Glutamatergic neuron (in vitro differentiated cells): Measurements from ENCODE around the gene MYLK2. TPM values are rescaled to one million over a fixed set of nuclear protein-coding genes. Genes with fewer than 3 reads are reported as not detected.
"Not testable (repeated sequence)": the region's sequence is repeated elsewhere in the genome, so short reads cannot be mapped to it uniquely, and the experiment has no call there.

Experiments
- DNase-seq: peaks from one replicate; pipeline ENCODE4 v3.0.0; 2022
- H3K27ac Mint-ChIP-seq: one replicate; pipeline ENCODE4 v1.8.0; 2020; ENCODE audit warnings: mild to moderate bottlenecking, mixed read lengths, inconsistent platforms; ENCODE audit not compliant: unreplicated experiment
- H3K27me3 Mint-ChIP-seq: one replicate; pipeline ENCODE4 v1.8.0; 2020; ENCODE audit warnings: mild to moderate bottlenecking, moderate library complexity, mixed read lengths, inconsistent platforms; ENCODE audit not compliant: unreplicated experiment
- H3K36me3 Mint-ChIP-seq: one replicate; pipeline ENCODE4 v1.8.0; 2020; ENCODE audit warnings: mild to moderate bottlenecking, mixed read lengths, inconsistent platforms; ENCODE audit not compliant: unreplicated experiment
- H3K4me1 Mint-ChIP-seq: one replicate; pipeline ENCODE4 v1.8.0; 2020; ENCODE audit warnings: mild to moderate bottlenecking, low read depth, mixed read lengths, inconsistent platforms; ENCODE audit not compliant: unreplicated experiment
- H3K4me3 Mint-ChIP-seq: one replicate; pipeline ENCODE4 v1.8.0; 2020; ENCODE audit warnings: mild to moderate bottlenecking, mixed read lengths, inconsistent platforms; ENCODE audit not compliant: unreplicated experiment
- H3K9me3 Mint-ChIP-seq: one replicate; pipeline ENCODE4 v1.8.0; 2020; ENCODE audit warnings: mild to moderate bottlenecking, moderate library complexity, mixed read lengths, inconsistent platforms; ENCODE audit not compliant: unreplicated experiment
- total RNA-seq: library from RNA; stranded (reverse); fragmentation: NEBNext Ultra II Directional; extraction: Animal tissue kit (Norgen Biotek cat#: 25700); gene quantifications from one replicate; pipeline ENCODE4 v1.2.1, GENCODE V29; 2021; ENCODE audit not compliant: unreplicated experiment
- TF ChIP-seq, protein P1 (sequence below): fragments of 200-600 bp; sonication (generic); IDR thresholded peaks from one replicate; pipeline ENCODE4 v1.5.0; 2021; ENCODE audit not compliant: partially characterized antibody, unreplicated experiment

Gene MYLK2
- total RNA-seq, 1 donor from 2014 or later: 0.69 TPM

DNA sequence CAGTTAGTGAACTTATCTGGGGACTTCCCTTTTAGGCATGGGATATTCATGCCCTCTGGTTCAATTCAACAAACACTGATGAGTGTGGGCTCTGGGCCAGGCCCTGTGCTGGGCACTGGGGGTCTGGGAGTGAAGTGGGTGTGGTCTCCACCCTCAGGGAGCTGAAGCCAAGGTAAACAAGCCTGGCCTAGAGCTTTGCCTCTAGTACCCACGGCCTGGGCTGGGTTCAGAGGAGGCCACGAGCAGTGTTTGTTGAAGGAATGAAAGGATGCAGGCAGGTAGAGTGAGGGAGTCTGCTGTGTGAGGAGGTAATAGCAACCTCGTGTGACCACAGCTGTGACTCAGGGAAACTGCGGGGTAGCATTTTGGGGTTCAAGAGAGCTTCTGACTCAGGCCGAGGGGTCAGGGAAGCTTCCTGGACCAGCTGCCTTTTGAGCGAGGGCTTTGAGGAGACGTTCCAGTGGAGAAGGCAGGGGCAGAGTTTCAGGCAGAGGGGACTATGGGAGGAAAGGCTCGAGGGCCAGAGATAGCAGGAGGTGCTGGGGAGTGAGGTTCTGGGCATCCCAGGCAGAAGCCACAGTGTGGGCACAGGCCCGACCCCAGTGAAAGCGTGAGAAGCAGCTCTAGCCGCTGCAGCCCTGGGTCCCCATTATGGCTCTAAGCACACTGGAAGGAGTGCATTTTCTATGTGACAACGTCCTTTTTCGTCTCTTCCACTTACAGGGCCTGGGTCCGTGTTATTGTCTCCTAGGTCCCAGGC lies 5.6 kb downstream of the MYLK2 start:
- TF ChIP-seq, protein P1, sequence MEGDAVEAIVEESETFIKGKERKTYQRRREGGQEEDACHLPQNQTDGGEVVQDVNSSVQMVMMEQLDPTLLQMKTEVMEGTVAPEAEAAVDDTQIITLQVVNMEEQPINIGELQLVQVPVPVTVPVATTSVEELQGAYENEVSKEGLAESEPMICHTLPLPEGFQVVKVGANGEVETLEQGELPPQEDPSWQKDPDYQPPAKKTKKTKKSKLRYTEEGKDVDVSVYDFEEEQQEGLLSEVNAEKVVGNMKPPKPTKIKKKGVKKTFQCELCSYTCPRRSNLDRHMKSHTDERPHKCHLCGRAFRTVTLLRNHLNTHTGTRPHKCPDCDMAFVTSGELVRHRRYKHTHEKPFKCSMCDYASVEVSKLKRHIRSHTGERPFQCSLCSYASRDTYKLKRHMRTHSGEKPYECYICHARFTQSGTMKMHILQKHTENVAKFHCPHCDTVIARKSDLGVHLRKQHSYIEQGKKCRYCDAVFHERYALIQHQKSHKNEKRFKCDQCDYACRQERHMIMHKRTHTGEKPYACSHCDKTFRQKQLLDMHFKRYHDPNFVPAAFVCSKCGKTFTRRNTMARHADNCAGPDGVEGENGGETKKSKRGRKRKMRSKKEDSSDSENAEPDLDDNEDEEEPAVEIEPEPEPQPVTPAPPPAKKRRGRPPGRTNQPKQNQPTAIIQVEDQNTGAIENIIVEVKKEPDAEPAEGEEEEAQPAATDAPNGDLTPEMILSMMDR: no peak
- no peaks in the 10 kb centered on the region for H3K9me3 Mint-ChIP-seq
- H3K27me3 Mint-ChIP-seq: peaks cover 6% of the 10 kb centered on the region
- H3K4me1 Mint-ChIP-seq: peaks cover 18% of the 10 kb centered on the region
- no peaks in the 10 kb centered on the region for H3K36me3 Mint-ChIP-seq
- H3K27ac Mint-ChIP-seq: no peak overlapping the region
- no peak overlapping the region for H3K4me3 Mint-ChIP-seq
- DNase-seq: no peak

- H3K27me3 Mint-ChIP-seq: peaks cover 4% of the 10 kb centered on the region
- no peak overlapping the region for H3K4me3 Mint-ChIP-seq
- TF ChIP-seq, protein P1: no peak
- H3K4me1 Mint-ChIP-seq: peaks cover 18% of the 10 kb centered on the region
- H3K9me3 Mint-ChIP-seq: no peaks in the 10 kb centered on the region
- no peak for DNase-seq
- H3K27ac Mint-ChIP-seq: no peak overlapping the region
- no peaks in the 10 kb centered on the region for H3K36me3 Mint-ChIP-seq
Measured at GRCh38 chr20:31826074-31826473, 6.9 kb downstream of the MYLK2 start.

- no peak for DNase-seq
- Mint-ChIP-seq H3K27me3 (peaks cover 2% of the 10 kb centered on the region), H3K4me3 (no peak overlapping the region), H3K4me1 (peaks cover 18% of the 10 kb centered on the region), H3K36me3 (no peaks in the 10 kb centered on the region), H3K27ac (no peak overlapping the region), H3K9me3 (no peaks in the 10 kb centered on the region)
- TF ChIP-seq, protein P1: no peak
Measured at GRCh38 chr20:31827059-31827458, 7.9 kb downstream of the MYLK2 start.

DNA sequence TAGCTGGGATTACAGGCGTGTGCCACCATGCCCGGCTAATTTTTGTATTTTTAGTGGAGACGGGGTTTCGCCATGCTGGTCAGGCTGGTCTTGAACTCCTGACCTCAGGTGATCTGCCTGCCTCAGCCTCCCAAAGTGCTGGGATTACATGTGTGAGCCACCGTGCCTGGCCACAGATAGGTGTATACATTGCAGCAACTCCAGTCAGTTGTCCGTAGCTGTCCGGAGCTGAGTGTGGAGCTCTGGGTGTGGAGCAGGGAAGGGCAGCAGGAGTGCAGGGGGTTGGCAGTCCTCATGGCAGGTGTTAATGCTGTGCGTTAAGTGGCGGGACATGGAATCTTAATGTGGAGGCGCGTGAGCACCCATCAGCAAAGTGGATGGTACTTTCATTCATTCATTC lies 8.9 kb downstream of the MYLK2 start:
- H3K4me1 Mint-ChIP-seq: peaks cover 16% of the 10 kb centered on the region
- not testable (repeated sequence) for H3K27ac Mint-ChIP-seq, H3K27me3 Mint-ChIP-seq, DNase-seq, H3K9me3 Mint-ChIP-seq, H3K4me3 Mint-ChIP-seq, H3K36me3 Mint-ChIP-seq

DNA sequence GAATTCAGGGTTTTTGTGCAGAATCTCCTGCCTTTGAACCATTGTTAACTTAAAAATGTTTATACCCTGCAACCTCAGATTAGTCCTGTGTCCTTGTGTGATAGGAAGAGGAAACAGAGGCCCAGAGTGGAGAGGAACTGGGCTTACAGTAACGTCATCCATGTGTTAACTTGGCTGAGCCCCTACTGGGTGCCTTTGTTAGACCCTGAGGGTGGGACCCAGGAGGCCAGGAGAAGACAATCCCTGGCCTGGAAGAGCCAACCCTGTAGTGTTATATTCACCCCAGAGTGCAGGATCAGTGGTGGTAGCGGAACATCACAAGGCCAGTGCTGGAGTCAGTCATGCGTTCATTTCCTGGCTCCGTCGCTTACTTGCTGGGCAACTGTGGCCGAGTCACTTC lies 10.6 kb downstream of the MYLK2 start:
- H3K9me3 Mint-ChIP-seq: peaks cover 3% of the 10 kb centered on the region
- no peak overlapping the region for H3K27ac Mint-ChIP-seq
- peaks cover 6% of the 10 kb centered on the region for H3K27me3 Mint-ChIP-seq
- no peak for DNase-seq
- H3K4me3 Mint-ChIP-seq: no peak overlapping the region
- no peaks in the 10 kb centered on the region for H3K36me3 Mint-ChIP-seq
- peaks cover 22% of the 10 kb centered on the region for H3K4me1 Mint-ChIP-seq
- TF ChIP-seq, protein P1: no peak
